ENCODE data around the gene WDFY2. TPM values are rescaled to one million over a fixed set of nuclear protein-coding genes. Genes with fewer than 3 reads are reported as not detected.

WDFY2 gene
- total RNA-seq, 1 donor, result 16.4 TPM

- no peak for DNase-seq (ENCODE audit: low read depth in 2 of 3, low spot score in 2 of 3)
Observed at GRCh38 chr13:51783428-51784094, 199.3 kb downstream of the WDFY2 start.

DNA sequence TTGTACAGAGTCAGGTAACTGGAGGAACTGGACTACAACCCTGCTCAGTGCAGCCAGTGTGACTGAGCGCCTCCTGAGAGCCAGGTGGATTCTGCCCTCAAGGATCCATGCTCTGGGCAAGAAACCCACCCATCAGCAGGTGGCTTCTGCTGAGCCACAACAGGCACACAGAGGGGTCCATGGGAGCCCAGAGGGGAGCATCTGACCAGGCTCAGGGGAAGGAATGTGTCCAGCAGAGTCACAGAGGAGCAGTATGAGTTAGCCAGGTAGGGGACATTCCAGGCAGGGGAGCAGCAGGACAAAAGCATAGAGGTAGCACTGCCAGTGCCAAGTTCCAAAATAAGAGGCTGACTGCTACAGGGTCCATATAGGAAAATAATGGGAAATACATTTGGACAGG is 199.8 kb downstream of the WDFY2 start:
- no peak for DNase-seq (ENCODE audit: low read depth in 2 of 3, low spot score in 2 of 3)

DNA sequence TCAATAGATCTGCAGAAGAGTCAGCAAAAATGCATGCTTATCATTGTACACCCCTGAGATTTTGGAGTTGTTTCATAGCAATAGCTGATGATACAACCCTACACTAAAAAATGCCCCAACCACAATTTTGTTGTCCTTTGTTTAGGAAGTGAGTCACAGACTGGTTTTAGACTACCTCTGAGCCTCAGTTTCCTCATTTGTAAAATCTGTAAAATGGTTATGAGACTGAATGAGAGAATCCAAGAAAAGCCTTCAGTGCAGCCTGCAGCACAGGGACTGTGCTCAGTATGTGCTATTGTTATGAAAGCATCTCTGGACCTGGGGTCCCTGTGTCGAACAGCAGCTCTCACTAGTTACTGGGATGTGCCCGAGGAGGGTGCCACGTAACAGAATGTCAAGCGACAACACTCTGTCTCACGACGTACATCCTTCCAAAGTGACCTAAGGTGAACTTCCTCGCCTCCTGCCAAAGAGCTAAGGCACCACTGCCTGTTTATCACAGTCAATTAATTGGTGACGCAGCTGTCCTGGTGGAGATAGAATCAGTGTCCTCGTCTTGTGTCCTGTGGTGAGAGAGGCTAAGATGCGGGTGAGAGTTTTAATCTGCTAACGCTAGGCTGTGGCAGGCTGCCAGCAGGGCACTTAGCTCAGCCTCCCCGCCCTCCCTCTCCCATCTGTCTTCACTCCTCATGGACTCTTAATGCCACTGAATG is 201.6 kb downstream of the WDFY2 start:
- peak in 2 of 3 donors; percentile 28 to 70 for DNase-seq (ENCODE audit: low read depth in 2 of 3, low spot score in 2 of 3)

- no peak for DNase-seq (ENCODE audit: low read depth in 2 of 3, low spot score in 2 of 3)
Observed at GRCh38 chr13:51786425-51787265, 202.4 kb downstream of the WDFY2 start.

DNA sequence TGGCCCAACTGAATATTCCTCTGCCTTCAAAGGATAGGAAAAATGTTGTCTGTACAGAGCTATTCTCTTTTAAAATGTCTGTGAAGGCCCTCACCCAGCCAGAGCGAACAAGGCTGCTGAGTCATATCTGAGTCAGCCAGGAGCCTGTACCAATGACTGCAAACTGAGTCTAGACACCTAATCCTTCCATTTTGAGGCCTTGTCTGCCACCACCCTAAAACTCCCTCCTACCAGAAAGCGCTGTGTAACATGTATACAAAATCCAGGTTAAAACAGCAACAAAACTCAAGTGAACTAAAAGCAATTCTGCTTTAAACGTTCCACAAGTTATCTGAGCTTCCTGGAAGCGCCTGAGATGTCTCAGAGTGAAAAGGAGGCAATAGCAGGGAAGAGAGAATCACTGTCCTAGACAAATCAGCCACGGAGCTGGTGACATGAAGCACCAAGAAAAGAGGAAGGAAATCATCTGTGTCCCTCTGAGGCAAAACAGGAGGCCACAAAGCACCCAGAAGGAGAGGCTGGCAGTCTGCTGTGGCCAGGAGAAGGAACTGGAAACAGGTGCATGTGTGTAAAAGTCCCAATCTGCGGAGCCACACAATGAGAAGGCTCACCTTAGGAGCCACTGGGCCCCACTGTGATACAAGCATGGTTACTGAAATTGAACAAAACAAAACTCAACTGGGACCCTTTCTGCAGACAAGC is 209.5 kb downstream of the WDFY2 start:
- peak in 2 of 3 donors; percentile 94 to 99 for DNase-seq (ENCODE audit: low read depth in 2 of 3, low spot score in 2 of 3)

DNA sequence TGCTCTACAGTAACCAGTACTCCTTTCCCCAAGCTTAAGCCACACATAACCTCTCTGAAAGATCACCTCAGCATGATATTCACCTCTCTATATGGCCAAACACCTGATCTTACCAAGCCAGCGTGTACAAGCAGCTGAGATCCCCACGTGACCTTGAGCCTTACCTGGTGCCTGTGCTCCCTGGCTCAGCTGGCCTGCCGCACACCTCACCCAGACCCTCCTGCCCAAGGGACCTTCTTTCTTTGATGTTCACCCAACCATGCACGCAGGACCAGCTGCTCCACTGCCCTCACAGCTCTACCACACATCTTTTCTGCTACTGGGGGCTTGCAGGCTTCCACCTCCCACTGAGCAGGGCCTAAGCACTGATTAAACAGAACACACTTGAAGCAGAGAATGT is 210.7 kb downstream of the WDFY2 start:
- no peak for DNase-seq (ENCODE audit: low read depth in 2 of 3, low spot score in 2 of 3)

- no peak for DNase-seq (ENCODE audit: low read depth in 2 of 3, low spot score in 2 of 3)
Observed at GRCh38 chr13:51795419-51795818, 211.2 kb downstream of the WDFY2 start.

DNA sequence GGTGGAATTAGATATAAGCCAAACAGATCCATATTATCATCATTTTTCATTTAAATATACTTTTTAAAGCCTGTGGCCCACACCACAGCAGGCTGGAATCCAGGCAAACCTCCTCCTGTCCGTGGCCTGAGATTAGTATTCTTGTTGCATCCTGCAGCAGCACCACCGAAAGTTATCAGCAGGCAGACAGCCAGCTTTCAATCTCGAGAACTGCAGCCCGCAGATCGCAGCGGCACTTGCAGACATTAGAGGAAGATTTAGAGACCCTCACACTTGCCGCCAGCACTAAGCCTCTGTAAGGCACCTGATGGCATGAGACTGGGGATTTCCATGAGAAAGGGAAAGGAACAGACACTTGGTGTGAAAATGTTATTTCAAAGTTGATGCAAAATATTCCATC is 212.3 kb downstream of the WDFY2 start:
- DNase-seq (ENCODE audit: low read depth in 2 of 3, low spot score in 2 of 3), result no peak

DNA sequence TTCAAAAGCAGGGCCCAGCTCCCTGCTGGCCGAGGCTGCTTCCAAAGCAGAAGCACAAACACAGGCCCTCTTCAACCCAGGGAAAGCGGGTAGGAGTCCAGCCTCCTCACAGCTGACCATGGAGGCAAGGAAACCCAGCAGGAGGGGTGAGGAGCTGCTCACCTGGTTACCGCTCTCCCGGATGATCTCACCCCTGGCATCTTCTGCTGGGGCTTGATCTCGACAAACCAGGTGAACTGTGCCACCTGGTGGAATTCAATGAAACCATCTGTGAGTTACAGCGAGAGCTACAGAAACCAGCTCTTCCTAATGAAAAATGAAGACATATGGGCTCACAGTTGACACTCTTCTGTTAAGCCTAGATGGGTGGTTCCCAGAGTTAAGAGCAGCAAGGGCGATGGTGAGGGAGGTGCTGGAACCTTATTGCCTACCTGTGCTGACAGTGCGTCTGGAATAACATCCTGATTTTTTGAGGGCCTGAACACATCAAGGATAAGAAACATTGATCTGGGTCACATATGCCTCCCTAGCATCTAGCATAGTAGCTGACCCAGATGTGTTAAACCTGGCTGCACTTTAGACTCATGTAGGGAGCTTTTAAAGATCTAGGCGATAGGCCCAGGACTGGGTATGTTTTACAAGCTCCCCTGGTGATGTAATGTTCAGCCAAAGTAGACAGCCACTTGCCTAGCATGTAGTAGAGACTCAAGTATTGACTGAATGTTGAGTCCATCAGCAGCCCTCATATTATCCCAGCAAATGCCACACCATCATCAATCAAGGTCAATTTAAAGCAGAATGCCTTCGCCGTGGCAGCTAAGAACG is 213.6 kb downstream of the WDFY2 start:
- DNase-seq (ENCODE audit: low read depth in 2 of 3, low spot score in 2 of 3), result peak in 2 of 3 donors; percentile 67 to 75

DNA sequence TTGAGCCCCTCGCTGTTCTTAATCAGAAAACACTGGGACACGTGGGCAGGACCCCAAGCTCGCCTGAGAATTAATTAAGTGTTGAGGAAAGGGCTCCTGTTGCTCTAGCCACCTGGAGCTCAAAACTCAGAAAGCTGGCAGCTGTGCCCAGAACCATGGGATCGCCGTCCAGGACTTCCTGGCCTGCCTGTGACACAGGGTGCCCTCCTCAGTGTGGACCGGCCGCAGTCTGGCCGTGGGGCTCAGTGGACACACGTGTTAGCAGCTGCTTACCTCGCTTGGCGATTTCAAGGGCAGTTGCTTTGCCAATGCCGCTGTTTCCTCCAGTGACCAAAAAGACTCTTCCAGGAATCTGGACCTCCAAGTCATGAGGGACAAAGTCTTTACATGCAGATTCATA is 215.0 kb downstream of the WDFY2 start:
- DNase-seq (ENCODE audit: low read depth in 2 of 3, low spot score in 2 of 3), result no peak

- DNase-seq (ENCODE audit: low read depth in 2 of 3, low spot score in 2 of 3), result peak in 1 of 3 donors; percentile 39
Observed at GRCh38 chr13:51800486-51800885, 216.2 kb downstream of the WDFY2 start.

- no peak for DNase-seq (ENCODE audit: low read depth in 2 of 3, low spot score in 2 of 3)
Observed at GRCh38 chr13:51801631-51802099, 217.4 kb downstream of the WDFY2 start.

DNA sequence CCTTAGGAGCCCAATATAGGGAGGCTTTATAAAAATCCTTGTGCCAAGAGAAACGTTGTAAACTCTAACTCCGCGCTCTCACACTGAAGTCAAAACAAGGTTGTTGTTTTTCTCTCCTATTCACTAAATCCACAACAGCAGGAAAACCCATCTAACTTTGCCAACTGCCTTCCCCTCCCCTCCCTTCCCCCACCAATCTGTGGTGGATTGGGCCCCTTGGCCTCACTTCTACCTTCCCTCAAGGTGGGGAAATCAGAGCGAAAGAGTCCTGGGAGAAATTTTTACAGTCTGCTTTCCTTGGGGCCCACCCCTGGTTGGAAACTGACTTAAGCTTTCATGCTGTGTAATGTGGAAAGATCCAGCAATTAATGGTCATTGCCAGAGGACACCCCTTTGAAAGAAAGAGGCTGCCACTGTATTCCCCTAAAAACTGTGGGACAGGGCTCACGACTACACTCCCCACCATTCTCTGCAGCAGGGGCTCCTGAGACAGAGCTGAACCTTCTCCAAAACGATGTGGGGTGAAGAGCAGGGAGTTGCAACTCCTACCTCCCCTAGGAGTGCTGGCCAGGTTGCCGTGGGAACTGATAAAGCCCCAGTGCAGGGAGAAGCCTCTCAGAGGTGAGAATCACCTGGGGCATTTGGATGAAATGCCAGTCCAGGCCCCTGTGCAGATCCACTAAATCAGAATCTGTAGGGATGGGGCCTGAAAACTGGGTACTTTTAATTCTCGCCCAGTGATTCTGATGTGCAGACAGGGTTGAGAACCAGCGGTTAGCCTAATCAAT is 218.6 kb downstream of the WDFY2 start:
- DNase-seq (ENCODE audit: low read depth in 2 of 3, low spot score in 2 of 3), result no peak

- peak; percentile 85 to 94 (median 88) for DNase-seq (ENCODE audit: low read depth in 2 of 3, low spot score in 2 of 3)
Observed at GRCh38 chr13:51803422-51804294, 219.4 kb downstream of the WDFY2 start, which contains the start of gene DHRS12. Gene DHRS12, minus strand, starts transcription at chr13:51804163. Its CDS starts 4,504 bp downstream, at chr13:51799659.

DNA sequence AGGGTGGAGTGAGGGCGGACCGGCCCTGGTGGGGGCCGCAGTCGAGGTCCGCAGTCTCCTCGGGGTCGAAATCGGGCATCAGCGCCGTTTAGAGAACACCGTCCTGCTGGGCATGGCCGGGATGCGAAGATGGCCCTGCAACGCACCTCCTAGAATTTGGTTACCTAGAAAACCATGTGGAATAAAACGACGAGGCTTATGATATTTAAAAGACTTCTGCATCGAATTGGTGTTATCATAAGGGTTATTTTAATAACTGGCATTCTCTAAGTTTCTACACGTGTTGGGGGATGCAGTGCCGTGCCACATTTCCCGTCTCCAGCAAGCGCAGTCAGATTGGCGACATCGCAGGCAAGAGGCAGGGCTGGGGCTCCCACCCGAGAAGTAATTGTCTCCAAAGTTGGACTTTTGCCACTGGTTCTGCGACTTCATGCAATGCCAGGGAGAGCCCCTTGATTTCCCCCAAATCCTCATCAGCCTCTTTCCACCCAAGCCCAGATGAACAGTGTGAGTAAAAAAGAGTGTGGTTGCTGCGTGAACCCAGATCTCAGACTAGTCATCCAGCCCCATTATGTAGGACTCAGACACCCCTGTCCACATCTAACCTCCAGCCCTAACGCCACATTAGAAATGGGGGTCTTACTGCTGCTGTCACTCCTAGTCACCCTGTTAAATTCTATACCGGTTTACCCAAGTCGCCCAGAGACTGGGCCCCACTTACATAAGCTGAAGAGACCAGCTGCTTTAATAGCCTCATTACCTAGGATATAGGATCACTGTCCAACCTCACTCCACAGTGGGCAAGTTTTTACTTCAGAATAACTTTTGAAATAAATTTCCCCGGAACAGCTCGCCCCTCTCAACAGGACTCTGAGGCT is 220.3 kb downstream of the WDFY2 start:
- DNase-seq (ENCODE audit: low read depth in 2 of 3, low spot score in 2 of 3), result no peak

DNA sequence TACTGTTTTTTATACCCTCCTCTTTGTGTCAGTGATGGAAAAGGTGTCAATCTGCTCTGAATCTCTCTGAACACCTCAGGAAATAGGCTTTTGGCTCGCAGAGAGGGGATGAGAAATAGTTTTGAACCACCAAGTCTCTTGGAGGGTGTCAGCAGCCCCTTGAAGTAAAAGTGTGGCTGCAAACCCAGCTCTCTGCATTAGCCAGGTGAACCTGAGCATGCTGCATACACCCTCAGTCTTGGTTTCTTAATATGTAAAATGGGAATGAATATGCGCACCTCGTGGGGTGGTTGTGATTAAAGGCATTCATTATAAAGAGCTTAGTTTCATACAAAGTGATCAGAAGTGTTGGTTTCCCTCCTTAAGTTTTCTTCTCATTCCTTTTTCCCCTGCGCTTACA is 221.1 kb downstream of the WDFY2 start:
- no peak for DNase-seq (ENCODE audit: low read depth in 2 of 3, low spot score in 2 of 3)

GRCh38 chr13:51805925-51806324 is 221.7 kb downstream of the WDFY2 start:
- DNase-seq (ENCODE audit: low read depth in 2 of 3, low spot score in 2 of 3), result no peak

Measured in hematopoietic multipotent progenitor cell (in vitro differentiated cells).